Subcutaneous adipose tissue (tissue), 4 donors: Measurements from ENCODE around the gene DAB1. TPM values are rescaled to one million over a fixed set of nuclear protein-coding genes. Genes with fewer than 3 reads are reported as not detected.

Source experiments
- total RNA-seq, 4 donors: library from RNA; depleted of rRNA; stranded (reverse); fragments of >200 nt; gene quantifications; one replicate each; pipeline ENCODE4 v1.1.0, GENCODE V29; 2016
- TF ChIP-seq, protein P1 (sequence below): fragments of 450-650 bp; IDR thresholded peaks from one replicate; pipeline ENCODE4 v1.5.1; 2016; ENCODE audit warnings: low read depth, mild to moderate bottlenecking, control low read depth, antibody characterized with exemption, moderate library complexity

Gene DAB1
- total RNA-seq, 4 donors from 2014 or later, result 0.22 to 0.98 (median 0.45) TPM

DNA sequence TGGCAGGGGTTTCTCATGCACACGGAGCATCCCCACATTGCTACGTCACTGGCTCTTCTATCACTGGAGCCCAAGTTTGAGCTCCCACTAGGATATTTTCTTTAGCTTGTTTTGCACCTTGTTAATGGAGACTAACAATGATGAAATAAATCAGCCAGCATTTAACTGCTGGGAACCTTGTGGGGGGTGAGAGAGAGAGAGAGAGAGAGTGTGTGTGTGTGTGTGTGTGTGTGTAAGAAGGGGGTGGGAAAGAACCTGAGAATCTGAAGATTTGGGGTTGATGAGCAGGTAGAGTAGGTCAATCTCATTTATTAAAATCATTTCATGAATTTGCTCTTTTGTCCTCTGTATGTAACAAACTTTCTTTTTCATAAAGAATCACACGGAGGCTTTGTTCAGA is 458.7 kb downstream of the DAB1 start:
- TF ChIP-seq, protein P1, sequence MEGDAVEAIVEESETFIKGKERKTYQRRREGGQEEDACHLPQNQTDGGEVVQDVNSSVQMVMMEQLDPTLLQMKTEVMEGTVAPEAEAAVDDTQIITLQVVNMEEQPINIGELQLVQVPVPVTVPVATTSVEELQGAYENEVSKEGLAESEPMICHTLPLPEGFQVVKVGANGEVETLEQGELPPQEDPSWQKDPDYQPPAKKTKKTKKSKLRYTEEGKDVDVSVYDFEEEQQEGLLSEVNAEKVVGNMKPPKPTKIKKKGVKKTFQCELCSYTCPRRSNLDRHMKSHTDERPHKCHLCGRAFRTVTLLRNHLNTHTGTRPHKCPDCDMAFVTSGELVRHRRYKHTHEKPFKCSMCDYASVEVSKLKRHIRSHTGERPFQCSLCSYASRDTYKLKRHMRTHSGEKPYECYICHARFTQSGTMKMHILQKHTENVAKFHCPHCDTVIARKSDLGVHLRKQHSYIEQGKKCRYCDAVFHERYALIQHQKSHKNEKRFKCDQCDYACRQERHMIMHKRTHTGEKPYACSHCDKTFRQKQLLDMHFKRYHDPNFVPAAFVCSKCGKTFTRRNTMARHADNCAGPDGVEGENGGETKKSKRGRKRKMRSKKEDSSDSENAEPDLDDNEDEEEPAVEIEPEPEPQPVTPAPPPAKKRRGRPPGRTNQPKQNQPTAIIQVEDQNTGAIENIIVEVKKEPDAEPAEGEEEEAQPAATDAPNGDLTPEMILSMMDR, result no peak

DNA sequence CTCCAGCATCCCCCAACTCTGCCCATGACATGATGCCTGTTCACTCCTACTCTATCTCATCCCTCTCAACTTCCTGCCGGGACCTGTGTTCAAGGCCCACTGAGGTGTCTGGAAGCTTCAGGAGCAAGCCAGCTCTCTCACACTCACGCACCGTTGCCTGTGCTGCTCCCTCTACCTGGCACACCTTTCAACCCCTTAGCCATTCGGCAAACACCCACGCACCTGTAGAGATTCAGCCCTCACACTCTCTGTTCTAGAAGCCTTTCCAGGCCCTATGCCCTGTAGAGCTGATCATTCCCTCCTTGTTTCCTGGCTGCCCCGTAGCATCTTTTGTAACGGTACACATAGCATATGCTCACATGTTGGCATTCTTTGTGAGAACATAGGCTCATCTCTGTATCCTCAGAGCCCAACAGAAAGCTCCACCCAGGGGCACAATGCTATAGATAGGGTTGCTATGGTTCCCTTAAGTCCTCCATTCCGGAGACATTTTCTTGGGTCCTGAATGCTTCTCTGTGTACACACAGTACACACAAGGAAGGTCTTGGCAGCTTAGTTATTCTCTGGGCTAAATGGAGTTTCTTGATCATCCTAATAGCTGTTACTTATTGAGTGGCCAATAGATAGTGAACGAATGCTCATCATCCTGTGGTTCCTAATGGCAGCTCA is 459.4 kb downstream of the DAB1 start:
- TF ChIP-seq, protein P1, result no peak

DNA sequence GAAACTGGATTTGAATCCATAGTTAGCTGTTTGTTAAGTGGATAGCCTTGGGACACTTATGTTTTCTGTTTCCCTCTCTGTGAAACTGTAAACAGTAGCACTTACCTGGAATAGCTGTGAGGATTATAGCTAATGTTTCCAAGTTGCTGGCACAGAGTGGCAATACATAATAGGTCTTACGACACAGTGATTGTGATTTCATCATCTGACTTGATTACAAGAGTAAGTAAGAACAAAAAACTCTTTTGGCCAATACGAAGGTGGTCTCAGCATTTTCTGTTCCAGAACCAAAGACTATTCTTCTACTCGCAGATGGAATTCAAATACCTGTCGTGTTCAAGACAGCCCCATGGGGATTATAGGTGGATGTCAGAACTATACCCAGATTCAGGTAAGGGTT is 460.2 kb downstream of the DAB1 start:
- TF ChIP-seq, protein P1, result no peak

- TF ChIP-seq, protein P1, result no peak
Measured at GRCh38 chr1:56961426-56961825, 462.4 kb downstream of the DAB1 start.

- TF ChIP-seq, protein P1, result no peak
Measured at GRCh38 chr1:56958526-56958925, 465.3 kb downstream of the DAB1 start.

GRCh38 chr1:56957931-56958330 is 465.9 kb downstream of the DAB1 start:
- TF ChIP-seq, protein P1, result no peak

DNA sequence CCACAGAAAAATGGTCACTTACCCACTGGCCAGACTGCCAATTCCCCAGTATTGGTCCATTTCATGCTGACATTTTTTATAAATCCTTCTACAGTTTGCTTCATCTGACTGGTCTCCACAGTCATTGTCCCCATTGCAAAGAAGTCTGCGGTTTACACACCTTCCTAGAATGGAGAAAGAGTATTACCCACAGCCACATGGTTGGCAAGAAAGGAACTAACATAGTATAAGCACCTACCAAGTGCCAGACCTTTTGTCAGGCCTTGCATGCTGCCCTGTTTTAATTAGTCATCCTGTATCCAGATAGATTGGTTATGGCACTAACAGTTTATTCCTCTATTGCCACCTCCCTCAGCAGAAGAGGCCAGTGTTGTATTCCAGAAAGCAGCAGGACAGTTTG is 469.2 kb downstream of the DAB1 start:
- TF ChIP-seq, protein P1, result no peak
